H1 (cell line): ENCODE measurements around the gene LY6G5C. TPM values are rescaled to one million over a fixed set of nuclear protein-coding genes. Genes with fewer than 3 reads are reported as not detected.

Experiments used
- ATF2 ChIP-seq: IDR thresholded peaks from 2 replicates; pipeline ENCODE4 v1.6.1; 2012; ENCODE audit warnings: low read length, inconsistent platforms
- FOSL1 ChIP-seq: IDR thresholded peaks from 2 replicates; pipeline ENCODE4 v1.6.1; 2011; ENCODE audit warnings: mild to moderate bottlenecking, low read depth, low read length, moderate library complexity; ENCODE audit not compliant: insufficient read depth
- POU5F1 ChIP-seq: IDR thresholded peaks from 2 replicates; pipeline ENCODE4 v1.6.1; 2011; ENCODE audit warnings: low read depth, mild to moderate bottlenecking, low read length, moderate library complexity
- polyA plus RNA-seq, 7 experiments: library from polyadenylated mRNA; depleted of rRNA in 3 of 7; stranded (reverse) in 5 of 7; unstranded in 2 of 7; fragments of >200 nt in 5 of 7; fragments of 200-250 nt in 2 of 7; gene quantifications; 1 replicate in 5 of 7; 2 replicates in 1 of 7; 4 replicates in 1 of 7; pipeline versions ENCODE4 v1.2.1 to v1.2.3, GENCODE V29; 2011 to 2013; ENCODE audit warnings: missing spikeins in 2 of 7, mixed read lengths in 2 of 7
- total RNA-seq: library from RNA; stranded (reverse); fragmentation: NEBNext Ultra II Directional; extraction: Animal tissue kit (Norgen Biotek cat#: 25700); gene quantifications from 2 replicates; pipeline ENCODE4 v1.2.1, GENCODE V29; 2021

LY6G5C gene
- total and polyA plus RNA-seq, 2 of the 8 experiments (the other 6 are each of a cell fraction or from before 2014, with no cell fraction given), result 1.1 to 1.8 TPM

DNA sequence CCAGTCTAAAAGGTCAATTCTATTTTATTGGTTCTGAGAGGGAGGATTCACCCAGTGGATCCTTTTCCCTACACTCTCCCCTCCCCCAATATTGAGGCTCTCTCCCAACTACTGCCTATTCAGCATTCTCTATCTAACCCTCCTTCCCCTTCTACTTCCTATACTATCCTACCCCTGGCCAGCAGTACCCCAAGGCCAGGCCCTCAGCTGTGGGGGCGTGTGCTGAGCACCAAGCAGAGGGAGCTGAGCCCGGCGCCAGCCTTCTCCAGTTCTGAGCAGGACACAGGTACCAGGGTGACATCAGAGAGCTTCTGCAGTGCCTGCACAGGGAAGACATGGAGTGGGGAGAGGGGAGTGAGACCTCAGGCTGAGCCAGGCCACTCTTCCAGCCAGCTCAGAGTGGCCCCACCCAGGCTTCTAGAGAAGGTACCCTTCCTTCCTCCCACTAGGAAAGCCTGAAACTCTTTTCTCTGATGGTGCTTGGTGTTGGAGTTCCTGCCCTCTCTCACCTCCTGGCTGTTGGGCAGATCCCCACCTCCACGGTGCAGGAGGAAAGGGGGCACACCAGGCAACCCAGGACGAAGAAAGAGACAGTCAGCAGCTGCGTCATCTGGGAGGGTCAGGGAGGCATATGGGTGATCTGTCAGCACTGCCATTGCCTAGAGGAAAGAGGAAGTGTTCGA lies 46.3 kb upstream of the LY6G5C start (continued):
- no peak for TF ChIP-seq ATF2
- no peak for TF ChIP-seq POU5F1
- no peak for TF ChIP-seq FOSL1
